ENCODE measurements around the gene STX17. TPM values are rescaled to one million over a fixed set of nuclear protein-coding genes. Genes with fewer than 3 reads are reported as not detected.

The STX17 gene
- polyA plus RNA-seq, 1 experiment: 16.7 TPM

- H3K9me3 ChIP-seq (ENCODE audit: control insufficient read depth, insufficient read depth, low read length): no peaks in the 10 kb centered on the region
- H3K27me3 ChIP-seq (ENCODE audit: control insufficient read depth, insufficient read depth, low read length): no peaks in the 10 kb centered on the region
- TF ChIP-seq, protein P1, sequence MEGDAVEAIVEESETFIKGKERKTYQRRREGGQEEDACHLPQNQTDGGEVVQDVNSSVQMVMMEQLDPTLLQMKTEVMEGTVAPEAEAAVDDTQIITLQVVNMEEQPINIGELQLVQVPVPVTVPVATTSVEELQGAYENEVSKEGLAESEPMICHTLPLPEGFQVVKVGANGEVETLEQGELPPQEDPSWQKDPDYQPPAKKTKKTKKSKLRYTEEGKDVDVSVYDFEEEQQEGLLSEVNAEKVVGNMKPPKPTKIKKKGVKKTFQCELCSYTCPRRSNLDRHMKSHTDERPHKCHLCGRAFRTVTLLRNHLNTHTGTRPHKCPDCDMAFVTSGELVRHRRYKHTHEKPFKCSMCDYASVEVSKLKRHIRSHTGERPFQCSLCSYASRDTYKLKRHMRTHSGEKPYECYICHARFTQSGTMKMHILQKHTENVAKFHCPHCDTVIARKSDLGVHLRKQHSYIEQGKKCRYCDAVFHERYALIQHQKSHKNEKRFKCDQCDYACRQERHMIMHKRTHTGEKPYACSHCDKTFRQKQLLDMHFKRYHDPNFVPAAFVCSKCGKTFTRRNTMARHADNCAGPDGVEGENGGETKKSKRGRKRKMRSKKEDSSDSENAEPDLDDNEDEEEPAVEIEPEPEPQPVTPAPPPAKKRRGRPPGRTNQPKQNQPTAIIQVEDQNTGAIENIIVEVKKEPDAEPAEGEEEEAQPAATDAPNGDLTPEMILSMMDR (IDR thresholded peaks at IDR 0.05; ENCODE audit: low read depth, low read length): no peak
- no peak overlapping the region for H3K4me3 ChIP-seq (ENCODE audit: low read depth, low read length)
- CTCF ChIA-PET: no interaction called here
- POLR2A ChIA-PET: no interaction called here
- no peak for DNase-seq (ENCODE audit: low read depth, low spot score)
- no peak overlapping the region for H3K27ac ChIP-seq (ENCODE audit: low read depth, low read length)
These were observed 42.5 kb upstream of the STX17 start for GRCh38 chr9:99863955-99864354.

DNA sequence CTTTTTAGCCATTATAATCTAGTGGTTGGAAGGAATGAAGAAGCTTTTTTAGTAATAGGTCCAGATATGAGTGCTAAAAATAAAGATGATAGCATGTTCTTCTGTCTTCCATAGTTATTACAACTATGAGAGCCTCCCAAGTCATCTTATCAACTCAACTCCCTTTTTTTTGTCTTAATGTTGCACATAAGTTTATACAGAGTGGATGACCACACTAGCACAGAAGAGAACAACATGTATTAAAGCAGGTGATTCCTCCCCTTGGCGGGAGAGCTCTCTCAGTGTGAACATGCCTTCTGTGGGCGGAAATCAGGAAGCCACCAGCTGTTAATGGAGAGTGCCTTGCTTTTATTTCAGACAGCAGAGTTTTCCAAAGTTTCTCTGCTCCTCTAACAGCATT lies 40.1 kb upstream of the STX17 start:
- TF ChIP-seq, protein P1 (IDR thresholded peaks at IDR 0.05; ENCODE audit: low read depth, low read length): no peak
- CTCF ChIA-PET: no interaction called here
- Histone ChIP-seq H3K27me3 (ENCODE audit: control insufficient read depth, insufficient read depth, low read length) (no peaks in the 10 kb centered on the region), H3K27ac (ENCODE audit: low read depth, low read length) (no peak overlapping the region), H3K9me3 (ENCODE audit: control insufficient read depth, insufficient read depth, low read length) (no peaks in the 10 kb centered on the region), H3K4me3 (ENCODE audit: low read depth, low read length) (no peak overlapping the region)
- POLR2A ChIA-PET: no interaction called here
- no peak for DNase-seq (ENCODE audit: low read depth, low spot score)

DNA sequence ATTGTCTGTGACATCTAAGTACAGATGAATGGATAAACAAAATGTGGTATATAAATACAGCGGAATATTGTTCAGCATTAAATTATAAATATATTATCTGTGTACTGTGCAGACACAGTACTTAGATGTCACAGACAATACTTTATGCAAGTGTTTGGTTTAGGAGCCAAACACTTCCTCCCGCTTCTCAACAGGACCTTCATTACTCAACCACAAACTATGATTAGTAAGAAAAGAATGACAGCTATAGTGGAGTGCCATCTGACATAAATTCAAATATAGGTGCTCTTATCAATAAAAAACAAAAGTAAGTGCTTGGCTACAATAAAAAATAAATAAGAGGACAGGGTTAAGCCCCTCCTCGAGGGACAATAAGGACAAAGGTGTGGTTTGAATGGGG lies 38.9 kb upstream of the STX17 start:
- no peak for DNase-seq (ENCODE audit: low read depth, low spot score)
- ChIA-PET POLR2A (no interaction called here), CTCF (no interaction called here)
- Histone ChIP-seq H3K27ac (ENCODE audit: low read depth, low read length) (no peak overlapping the region), H3K4me3 (ENCODE audit: low read depth, low read length) (no peak overlapping the region), H3K9me3 (ENCODE audit: control insufficient read depth, insufficient read depth, low read length) (no peaks in the 10 kb centered on the region), H3K27me3 (ENCODE audit: control insufficient read depth, insufficient read depth, low read length) (no peaks in the 10 kb centered on the region)
- TF ChIP-seq, protein P1 (IDR thresholded peaks at IDR 0.05; ENCODE audit: low read depth, low read length): no peak

GRCh38 chr9:99867968-99868367 lies 38.5 kb upstream of the STX17 start:
- TF ChIP-seq, protein P1 (IDR thresholded peaks at IDR 0.05; ENCODE audit: low read depth, low read length): no peak
- ChIA-PET CTCF (no interaction called here), POLR2A (no interaction called here)
- no peak overlapping the region for H3K4me3 ChIP-seq (ENCODE audit: low read depth, low read length)
- no peak overlapping the region for H3K27ac ChIP-seq (ENCODE audit: low read depth, low read length)
- H3K9me3 ChIP-seq (ENCODE audit: control insufficient read depth, insufficient read depth, low read length): no peaks in the 10 kb centered on the region
- no peak for DNase-seq (ENCODE audit: low read depth, low spot score)
- H3K27me3 ChIP-seq (ENCODE audit: control insufficient read depth, insufficient read depth, low read length): no peaks in the 10 kb centered on the region

DNA sequence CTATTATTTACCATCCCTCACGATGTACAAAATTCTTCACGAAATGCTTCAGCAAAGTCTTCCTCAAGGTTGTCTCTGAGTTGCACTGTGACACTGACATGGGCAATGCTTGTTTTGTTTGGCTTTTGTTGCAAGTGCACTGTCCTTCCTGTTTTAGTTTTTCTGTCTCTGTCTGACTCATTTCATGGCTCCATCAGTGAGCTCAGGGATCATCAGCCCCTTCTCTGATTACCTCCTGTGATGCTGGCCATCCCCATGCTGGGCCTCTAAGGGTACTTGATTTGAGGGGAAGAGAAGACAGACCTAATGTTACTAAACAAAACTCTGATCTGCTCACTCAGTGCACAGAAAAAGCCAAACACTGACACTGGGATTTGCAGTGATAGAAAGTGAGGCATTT lies 37.6 kb upstream of the STX17 start:
- POLR2A ChIA-PET: no interaction called here
- H3K9me3 ChIP-seq (ENCODE audit: control insufficient read depth, insufficient read depth, low read length): no peaks in the 10 kb centered on the region
- H3K27me3 ChIP-seq (ENCODE audit: control insufficient read depth, insufficient read depth, low read length): no peaks in the 10 kb centered on the region
- H3K4me3 ChIP-seq (ENCODE audit: low read depth, low read length): no peak overlapping the region
- H3K27ac ChIP-seq (ENCODE audit: low read depth, low read length): no peak overlapping the region
- TF ChIP-seq, protein P1 (IDR thresholded peaks at IDR 0.05; ENCODE audit: low read depth, low read length): no peak
- DNase-seq (ENCODE audit: low read depth, low spot score): no peak
- CTCF ChIA-PET: no interaction called here
